ENCODE data around the gene PDE2A. TPM values are rescaled to one million over a fixed set of nuclear protein-coding genes. Genes with fewer than 3 reads are reported as not detected.

Gene PDE2A
- total and polyA plus RNA-seq, 2 donors (not counting 1 experiment from before 2014, with no cell fraction given) = 0.88 to 2.9 TPM

- Mint-ChIP-seq H3K27ac (peak overlapping the region; percentile 59), H3K4me3 (peak overlapping the region; percentile 85), H3K4me1 (peaks cover 48% of the 10 kb centered on the region), H3K9me3 (ENCODE audit: insufficient read depth) (no peaks in the 10 kb centered on the region), H3K27me3 (peaks cover 52% of the 10 kb centered on the region)
- Histone ChIP-seq H2AFZ (ENCODE audit: insufficient read depth, low read depth, low read length, poor library complexity, severe bottlenecking) (peak overlapping the region; percentile 65), H3K4me1 (ENCODE audit: control insufficient read depth in 2 of 2, insufficient read depth in 2 of 2, low read length in 2 of 2) (peaks cover 39 to 41% of the 10 kb centered on the region in 2 donors), H4K20me1 (ENCODE audit: control insufficient read depth, insufficient read depth, low read length, poor library complexity, severe bottlenecking) (no peaks in the 10 kb centered on the region), H3K4me2 (replicated peaks; ENCODE audit: low read depth, low read length, poor library complexity, severe bottlenecking) (peak overlapping the region; percentile 86), H3K9me3 (ENCODE audit: control extremely low read depth in 1 of 3, control insufficient read depth in 2 of 3, insufficient read depth in 1 of 3, low read length in 2 of 3) (peaks cover 0 to 8% (median 0%) of the 10 kb centered on the region in 3 donors), H3K79me2 (ENCODE audit: control insufficient read depth, insufficient read depth, low read length) (no peaks in the 10 kb centered on the region), H3K9ac (ENCODE audit: low read length) (peak overlapping the region; percentile 58), H3K36me3 (replicated peaks in 1 of 2; ENCODE audit: control extremely low read depth in 1 of 2, control insufficient read depth in 1 of 2, extremely low read depth in 1 of 2, insufficient read depth in 2 of 2, low read length in 1 of 2) (no peaks in the 10 kb centered on the region), H3K4me3 (ENCODE audit: control extremely low read depth in 1 of 5, extremely low read depth in 1 of 5, insufficient read depth in 1 of 5, low read depth in 2 of 5, low read length in 4 of 5) (peak overlapping the region in 4 of 5 experiments; percentile 12 to 47 (median 38)), H3K27me3 (replicated peaks in 1 of 4; ENCODE audit: control extremely low read depth in 1 of 4, control insufficient read depth in 3 of 4, insufficient read depth in 4 of 4, low read length in 3 of 4) (peaks cover 0 to 66% (median 22%) of the 10 kb centered on the region in 4 experiments), H3K27ac (ENCODE audit: low read length in 2 of 2) (no peak overlapping the region)
- intact Hi-C loops (cut with micrococcal nuclease) = loop anchor here (1.0 to 5.0 kb wide), 3 partner anchors 24 to 108 kb away; no protein-coding TSS in a partner anchor
- CTCF ChIA-PET = interaction anchor here (0.6 to 11.7 kb wide), 12 partner anchors 9 to 203 kb away, joined by 3 to 152 read pairs (median 4); no protein-coding TSS in a partner anchor
- DNase-seq = peak; percentile 72
- POLR2A ChIA-PET = no interaction called here
- peak; percentile 28 for ATAC-seq (ENCODE audit: low read depth)
- WGBS (ENCODE audit: insufficient coverage) = 2% methylated on average over 67 of the region's 74 CpGs
- peak; percentile 66 for TF ChIP-seq CTCF (IDR thresholded peaks at IDR 0.05)
- no peak for TF ChIP-seq EZH2 (IDR thresholded peaks at IDR 0.05; ENCODE audit: borderline replicate concordance, insufficient read depth, low read depth, low read length, poor library complexity, severe bottlenecking)
These were observed 84.1 kb downstream of the PDE2A start for GRCh38 chr11:72589802-72590761.

All from B cell (primary cell).